Measurements from ENCODE around the gene AARS2. TPM values are rescaled to one million over a fixed set of nuclear protein-coding genes. Genes with fewer than 3 reads are reported as not detected.
"Not testable (repeated sequence)": the region's sequence is repeated elsewhere in the genome, so short reads cannot be mapped to it uniquely, and the experiment has no call there.

Gene AARS2
- 10 to 100 TPM in 1 of 3 donors, 1 to 10 TPM in 2; 3.1 to 12.4 (median 5.0) TPM for polyA plus RNA-seq

DNA sequence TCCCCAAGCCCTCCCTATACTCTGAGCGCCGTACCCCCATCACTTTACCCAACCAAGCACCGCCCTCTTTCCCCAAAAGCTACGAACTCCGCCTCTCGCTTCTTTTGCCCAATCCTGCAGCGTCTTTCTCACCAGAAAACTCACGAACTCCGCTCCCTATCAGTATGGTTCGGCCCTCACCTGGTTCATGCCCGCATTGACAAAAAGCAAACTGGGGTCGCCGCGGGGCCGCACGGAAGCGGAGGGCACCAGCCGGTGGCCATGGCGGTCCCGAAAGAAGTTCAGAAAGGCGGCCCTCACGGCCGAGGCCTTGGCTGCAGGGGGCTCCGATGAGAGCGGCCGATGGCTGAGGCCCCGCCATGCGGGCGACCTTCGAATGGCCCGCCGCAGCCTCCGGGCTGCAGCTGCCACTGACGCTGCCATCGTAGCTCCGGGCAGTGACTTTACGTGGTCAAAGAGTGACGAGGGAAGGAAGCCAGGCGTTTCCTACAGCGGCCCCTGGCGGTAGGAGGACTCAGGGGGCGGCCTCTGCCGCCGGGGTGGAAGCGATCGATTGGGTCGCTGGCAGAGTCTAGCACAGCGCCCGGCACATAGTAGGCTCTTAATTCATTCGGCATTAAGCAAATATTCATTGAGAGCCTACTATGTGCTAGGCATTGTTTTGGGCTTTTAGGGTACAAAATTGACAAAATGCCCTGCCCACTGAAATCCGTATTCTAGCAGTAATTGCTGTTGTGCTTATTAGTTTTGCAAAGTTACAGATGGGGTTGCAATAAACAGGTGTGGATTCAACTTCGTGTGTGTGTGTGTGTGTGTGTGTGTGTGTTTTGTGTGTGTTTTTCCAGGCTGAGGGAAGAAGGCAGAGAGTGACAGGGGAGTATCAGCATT is at the start of gene AARS2:
TSS of gene AARS2 (minus strand) at position 447 of the 888 bp plus-strand sequence. CDS start at position 423, 24 bp downstream.
- H3K36me3 Mint-ChIP-seq, result peaks cover 7 to 10% (median 7%) of the 10 kb centered on the region in 3 donors
- H3K4me3 Mint-ChIP-seq, result peak within 1 kb of the TSS; percentile 96 to 99 (median 97)
- peak; percentile 86 to 89 (median 86) for DNase-seq
- peaks cover 1 to 10% (median 5%) of the 10 kb centered on the region in 3 donors for H3K27me3 Mint-ChIP-seq (ENCODE audit: low read depth in 3 of 3)
- H3K9me3 Mint-ChIP-seq, result no peaks in the 10 kb centered on the region
- H3K4me1 Mint-ChIP-seq, result peaks cover 22 to 27% of the 10 kb centered on the region in 2 donors
- H3K27ac Mint-ChIP-seq, result peak within 1 kb of the TSS; percentile 86 to 94 (median 93)

DNA sequence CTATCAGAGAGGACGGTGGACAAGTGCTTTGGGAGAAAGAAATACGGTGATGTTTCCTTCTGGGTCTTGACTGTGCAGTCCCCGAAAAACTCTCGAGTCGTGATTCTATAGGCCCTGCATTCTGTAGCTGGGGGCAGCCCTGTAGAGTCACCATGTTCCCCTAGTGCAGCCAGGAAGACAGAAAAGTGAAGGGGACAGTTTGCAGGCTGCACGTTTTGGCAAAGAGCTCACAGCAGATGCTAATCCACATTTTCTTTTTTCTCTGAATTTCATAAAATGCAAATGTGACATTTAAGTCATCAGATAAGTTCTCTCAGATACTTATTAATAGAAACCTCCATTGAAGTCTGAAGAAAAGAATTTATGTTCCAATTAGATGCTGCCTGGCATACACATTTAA is 48.8 kb upstream of the AARS2 start:
- no peaks in the 10 kb centered on the region for H3K36me3 Mint-ChIP-seq
- no peak overlapping the region for H3K27ac Mint-ChIP-seq
- H3K27me3 Mint-ChIP-seq (ENCODE audit: low read depth in 3 of 3), result peaks cover 4 to 8% (median 6%) of the 10 kb centered on the region in 3 donors
- H3K4me1 Mint-ChIP-seq, result no peaks in the 10 kb centered on the region
- H3K4me3 Mint-ChIP-seq, result no peak overlapping the region
- no peaks in the 10 kb centered on the region for H3K9me3 Mint-ChIP-seq
- DNase-seq, result no peak

- Mint-ChIP-seq H3K27ac (no peak overlapping the region), H3K4me1 (no peaks in the 10 kb centered on the region), H3K27me3 (ENCODE audit: low read depth in 3 of 3) (peaks cover 5 to 8% (median 6%) of the 10 kb centered on the region in 3 donors), H3K36me3 (no peaks in the 10 kb centered on the region), H3K4me3 (no peak overlapping the region), H3K9me3 (no peaks in the 10 kb centered on the region)
- no peak for DNase-seq
These were observed 46.8 kb upstream of the AARS2 start for GRCh38 chr6:44359973-44360372.

DNA sequence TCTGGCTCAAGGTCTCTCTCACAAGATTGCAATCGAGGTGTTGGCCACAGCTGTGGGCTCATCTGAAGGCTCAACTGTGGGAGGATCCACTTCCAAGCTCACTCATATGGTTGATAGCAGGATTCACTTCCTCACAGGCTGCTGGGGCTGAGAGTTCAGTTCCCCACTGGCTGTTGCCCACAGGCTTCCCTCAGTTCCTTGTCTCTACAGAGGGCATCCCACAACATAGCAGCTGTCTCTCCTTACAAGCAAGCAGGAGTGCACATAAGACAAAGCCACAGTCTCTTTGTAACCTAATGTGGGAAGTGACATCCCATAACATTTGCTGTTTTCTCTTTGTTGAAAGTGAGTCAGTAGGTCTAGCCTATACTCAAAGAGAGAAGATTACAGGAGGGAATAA is 43.3 kb upstream of the AARS2 start:
- Mint-ChIP-seq H3K9me3 (no peaks in the 10 kb centered on the region), H3K4me1 (no peaks in the 10 kb centered on the region), H3K27ac (no peak overlapping the region), H3K27me3 (ENCODE audit: low read depth in 3 of 3) (peaks cover 4 to 6% (median 5%) of the 10 kb centered on the region in 3 donors), H3K4me3 (no peak overlapping the region), H3K36me3 (no peaks in the 10 kb centered on the region)
- no peak for DNase-seq

DNA sequence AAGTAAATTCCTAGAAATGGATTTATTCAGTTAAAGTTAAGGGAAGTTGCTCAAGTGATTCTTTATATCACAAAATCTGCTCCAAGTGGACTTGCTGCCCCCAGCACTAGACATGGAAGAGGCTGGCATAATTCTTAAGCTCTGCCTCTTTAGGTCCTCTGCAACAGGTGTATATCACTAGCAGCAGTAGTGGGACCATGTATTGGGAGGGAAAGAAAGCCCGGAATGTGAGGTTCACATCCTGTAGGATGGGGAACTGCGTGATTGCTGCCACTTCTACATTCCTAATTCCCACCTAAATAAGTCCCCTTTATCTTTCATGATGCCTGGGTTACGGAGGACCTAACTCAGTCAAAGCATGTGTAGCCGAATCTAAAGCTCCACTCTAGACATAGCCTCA is 42.5 kb upstream of the AARS2 start:
- H3K9me3 Mint-ChIP-seq, result no peaks in the 10 kb centered on the region
- H3K27ac Mint-ChIP-seq, result no peak overlapping the region
- H3K4me3 Mint-ChIP-seq, result no peak overlapping the region
- H3K36me3 Mint-ChIP-seq, result no peaks in the 10 kb centered on the region
- no peak for DNase-seq
- H3K4me1 Mint-ChIP-seq, result no peaks in the 10 kb centered on the region
- peaks cover 4 to 6% (median 5%) of the 10 kb centered on the region in 3 donors for H3K27me3 Mint-ChIP-seq (ENCODE audit: low read depth in 3 of 3)

GRCh38 chr6:44353336-44353735 is 40.2 kb upstream of the AARS2 start:
- no peaks in the 10 kb centered on the region for H3K4me1 Mint-ChIP-seq
- no peak overlapping the region for H3K27ac Mint-ChIP-seq
- H3K36me3 Mint-ChIP-seq, result no peaks in the 10 kb centered on the region
- no peak overlapping the region for H3K4me3 Mint-ChIP-seq
- H3K27me3 Mint-ChIP-seq (ENCODE audit: low read depth in 3 of 3), result peaks cover 2% of the 10 kb centered on the region in 3 donors
- DNase-seq, result no peak
- no peaks in the 10 kb centered on the region for H3K9me3 Mint-ChIP-seq

DNA sequence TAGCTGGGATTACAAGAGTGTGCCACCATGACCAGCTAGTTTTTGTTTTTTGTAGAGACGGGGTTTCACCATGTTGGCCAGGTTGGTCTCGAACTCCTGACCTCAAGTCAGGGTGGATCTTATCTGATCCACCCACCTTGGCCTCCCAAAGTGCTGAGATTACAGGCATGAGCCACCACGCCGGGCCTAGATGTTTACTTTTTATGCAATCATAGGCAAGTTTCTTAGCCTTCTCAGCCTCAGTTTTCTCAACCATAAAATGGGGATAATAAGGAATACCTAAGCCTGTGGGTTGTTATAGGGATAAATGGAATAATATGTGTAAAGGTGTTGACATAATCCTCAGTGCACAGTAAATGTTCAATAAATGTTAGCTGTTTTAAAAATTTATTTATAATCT is 39.1 kb upstream of the AARS2 start:
- Mint-ChIP-seq H3K27ac (no peak overlapping the region), H3K9me3 (no peaks in the 10 kb centered on the region), H3K36me3 (no peaks in the 10 kb centered on the region), H3K27me3 (ENCODE audit: low read depth in 3 of 3) (peaks cover 0 to 2% (median 2%) of the 10 kb centered on the region in 3 donors), H3K4me3 (no peak overlapping the region), H3K4me1 (no peaks in the 10 kb centered on the region)
- no peak for DNase-seq

GRCh38 chr6:44350650-44350994 is 37.5 kb upstream of the AARS2 start:
- DNase-seq; H3K4me1 Mint-ChIP-seq; H3K9me3 Mint-ChIP-seq; H3K27ac Mint-ChIP-seq; H3K36me3 Mint-ChIP-seq; H3K4me3 Mint-ChIP-seq; H3K27me3 Mint-ChIP-seq (ENCODE audit: low read depth in 3 of 3): not testable (repeated sequence)

DNA sequence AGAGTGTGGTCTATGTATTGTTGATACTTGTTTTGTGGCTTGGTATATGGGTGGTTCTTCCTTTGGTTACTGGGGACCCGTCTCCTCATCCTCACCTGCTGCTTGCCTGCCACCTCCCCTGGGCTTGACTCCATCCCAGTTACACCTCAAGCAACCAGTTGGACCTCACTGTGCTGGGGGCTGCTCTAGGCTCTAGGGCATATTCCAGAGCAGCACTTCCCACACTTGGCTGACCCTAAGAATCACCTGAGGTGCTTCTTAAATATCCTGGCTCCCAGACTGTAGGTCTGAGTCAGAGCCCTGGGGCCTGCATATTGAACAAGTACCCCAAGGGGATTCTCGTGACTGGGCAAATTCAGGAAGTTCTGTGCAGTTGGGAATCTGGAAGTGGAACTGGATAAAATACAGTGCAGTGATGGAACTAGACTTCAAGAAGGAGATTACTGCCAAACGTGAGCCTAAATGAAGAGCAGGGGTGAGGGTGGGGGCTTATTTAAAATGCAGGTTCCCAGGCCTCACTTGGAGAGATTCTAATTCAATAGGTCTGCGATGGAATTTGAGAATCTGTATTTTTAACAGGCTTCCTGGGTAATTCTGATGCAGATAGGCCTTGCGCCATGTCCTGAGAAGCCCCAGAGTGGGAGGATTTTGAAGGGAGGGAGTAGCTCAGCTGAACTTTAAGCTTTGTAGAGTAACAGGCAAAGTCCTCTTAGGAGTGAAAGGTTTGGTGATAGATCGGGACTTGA is 36.9 kb upstream of the AARS2 start:
- no peaks in the 10 kb centered on the region for H3K36me3 Mint-ChIP-seq
- no peak for DNase-seq
- no peak overlapping the region for H3K27ac Mint-ChIP-seq
- H3K4me3 Mint-ChIP-seq, result no peak overlapping the region
- no peaks in the 10 kb centered on the region for H3K9me3 Mint-ChIP-seq
- H3K4me1 Mint-ChIP-seq, result no peaks in the 10 kb centered on the region
- H3K27me3 Mint-ChIP-seq (ENCODE audit: low read depth in 3 of 3), result peaks cover 0 to 4% (median 0%) of the 10 kb centered on the region in 3 donors

DNA sequence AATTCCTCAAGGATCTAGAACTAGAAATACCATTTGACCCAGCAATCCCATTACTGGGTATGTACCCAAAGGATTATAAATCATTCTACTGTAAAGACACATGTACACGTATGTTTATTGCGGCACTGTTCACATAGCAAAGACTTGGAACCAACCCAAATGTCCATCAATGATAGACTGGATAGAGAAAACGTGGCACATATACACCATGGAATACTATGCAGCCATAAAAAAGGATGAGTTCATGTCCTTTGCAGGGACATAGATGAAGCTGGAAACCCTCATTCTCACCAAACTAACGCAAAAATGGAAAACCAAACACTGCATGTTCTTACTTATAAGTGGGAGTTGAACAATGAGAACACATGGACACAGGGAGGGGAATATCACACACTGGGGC is 33.7 kb upstream of the AARS2 start:
- DNase-seq; H3K4me1 Mint-ChIP-seq; H3K4me3 Mint-ChIP-seq; H3K9me3 Mint-ChIP-seq; H3K27ac Mint-ChIP-seq; H3K27me3 Mint-ChIP-seq (ENCODE audit: low read depth in 3 of 3); H3K36me3 Mint-ChIP-seq: not testable (repeated sequence)

- H3K27me3 Mint-ChIP-seq (ENCODE audit: low read depth in 3 of 3), result peaks cover 1 to 8% (median 4%) of the 10 kb centered on the region in 3 donors
- no peaks in the 10 kb centered on the region for H3K4me1 Mint-ChIP-seq
- no peak within 1 kb of the TSS for H3K27ac Mint-ChIP-seq
- no peaks in the 10 kb centered on the region for H3K36me3 Mint-ChIP-seq
- no peak within 1 kb of the TSS for H3K4me3 Mint-ChIP-seq
- no peaks in the 10 kb centered on the region for H3K9me3 Mint-ChIP-seq
- DNase-seq, result no peak
These were observed 29.3 kb upstream of the AARS2 start, which contains the start of gene SPATS1 for GRCh38 chr6:44342489-44342888. Gene SPATS1 (plus strand): TSS chr6:44342650. CDS start chr6:44343096, 446 bp downstream.

DNA sequence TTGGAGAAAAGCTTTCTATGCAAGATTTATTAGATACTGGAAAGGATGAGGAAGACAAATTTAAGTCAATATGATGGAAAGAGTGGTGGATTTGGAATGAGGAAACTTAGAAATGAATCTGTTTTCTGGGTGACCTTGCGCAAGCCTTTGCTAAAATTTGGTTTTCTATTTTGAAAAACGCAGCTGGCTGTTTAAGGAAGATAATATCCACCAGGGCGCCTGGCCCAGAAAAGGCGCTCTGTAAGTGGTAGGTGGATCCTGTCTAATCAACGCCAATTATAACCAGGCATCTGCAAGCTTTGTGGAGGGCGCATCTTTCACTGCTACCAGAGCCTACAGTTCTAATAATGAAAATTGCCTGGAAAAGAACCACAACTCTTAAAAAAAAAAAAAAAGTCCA is 28.9 kb upstream of the AARS2 start:
- H3K4me1 Mint-ChIP-seq, result no peaks in the 10 kb centered on the region
- H3K4me3 Mint-ChIP-seq, result no peak overlapping the region
- no peak for DNase-seq
- H3K27me3 Mint-ChIP-seq (ENCODE audit: low read depth in 3 of 3), result peaks cover 1 to 12% (median 4%) of the 10 kb centered on the region in 3 donors
- H3K27ac Mint-ChIP-seq, result no peak overlapping the region
- no peaks in the 10 kb centered on the region for H3K9me3 Mint-ChIP-seq
- no peaks in the 10 kb centered on the region for H3K36me3 Mint-ChIP-seq

- Mint-ChIP-seq H3K27ac (no peak overlapping the region), H3K4me3 (no peak overlapping the region), H3K9me3 (no peaks in the 10 kb centered on the region), H3K4me1 (no peaks in the 10 kb centered on the region), H3K36me3 (no peaks in the 10 kb centered on the region), H3K27me3 (ENCODE audit: low read depth in 3 of 3) (peaks cover 1 to 11% (median 4%) of the 10 kb centered on the region in 3 donors)
- no peak for DNase-seq
These were observed 28.1 kb upstream of the AARS2 start for GRCh38 chr6:44341095-44341890.
